HG03066 (cell line): Measurements from ENCODE around the gene MPPED2.

ENCODE experiments used
- ATAC-seq: cut with Tn5 transposase; IDR thresholded peaks from one replicate; pipeline ENCODE4 v1.9.1; 2021; ENCODE audit warnings: low read depth; ENCODE audit not compliant: unreplicated experiment

The MPPED2 gene

GRCh38 chr11:30538251-30538650 is 47.9 kb downstream of the MPPED2 start:
- no peak for ATAC-seq

GRCh38 chr11:30535818-30536217 is 50.3 kb downstream of the MPPED2 start:
- no peak for ATAC-seq

- ATAC-seq = no peak
These were observed 52.7 kb downstream of the MPPED2 start for GRCh38 chr11:30533445-30533947.

- ATAC-seq = no peak
These were observed 58.6 kb downstream of the MPPED2 start for GRCh38 chr11:30527566-30527965.

GRCh38 chr11:30526558-30526957 is 59.6 kb downstream of the MPPED2 start:
- ATAC-seq = no peak

- ATAC-seq = no peak
These were observed 63.5 kb downstream of the MPPED2 start for GRCh38 chr11:30522536-30523243.

GRCh38 chr11:30521297-30522071 is 64.7 kb downstream of the MPPED2 start:
- no peak for ATAC-seq

- ATAC-seq = no peak
These were observed 73.1 kb downstream of the MPPED2 start for GRCh38 chr11:30513087-30513486.

- ATAC-seq = no peak
These were observed 74.7 kb downstream of the MPPED2 start for GRCh38 chr11:30511408-30511807.

- ATAC-seq = no peak
These were observed 75.4 kb downstream of the MPPED2 start for GRCh38 chr11:30510750-30511149.

GRCh38 chr11:30509364-30509763 is 76.8 kb downstream of the MPPED2 start:
- no peak for ATAC-seq

GRCh38 chr11:30508594-30508993 is 77.6 kb downstream of the MPPED2 start:
- ATAC-seq = no peak

GRCh38 chr11:30505603-30506002 is 80.5 kb downstream of the MPPED2 start:
- ATAC-seq = no peak

GRCh38 chr11:30504468-30504867 is 81.7 kb downstream of the MPPED2 start:
- no peak for ATAC-seq

GRCh38 chr11:30503156-30503555 is 83.0 kb downstream of the MPPED2 start:
- ATAC-seq = no peak

- no peak for ATAC-seq
These were observed 83.8 kb downstream of the MPPED2 start for GRCh38 chr11:30502305-30502704.

- no peak for ATAC-seq
These were observed 84.4 kb downstream of the MPPED2 start for GRCh38 chr11:30501744-30502143.

- ATAC-seq = no peak
These were observed 86.2 kb downstream of the MPPED2 start for GRCh38 chr11:30499940-30500339.

- no peak for ATAC-seq
These were observed 88.6 kb downstream of the MPPED2 start for GRCh38 chr11:30497600-30497999.

- no peak for ATAC-seq
These were observed 89.2 kb downstream of the MPPED2 start for GRCh38 chr11:30496935-30497334.

GRCh38 chr11:30495437-30495836 is 90.7 kb downstream of the MPPED2 start:
- no peak for ATAC-seq

- ATAC-seq = no peak
These were observed 96.6 kb downstream of the MPPED2 start for GRCh38 chr11:30489511-30489910.
